G401.6 (cell line): ENCODE measurements around the gene BNC2.

ENCODE experiments used
- FAIRE-seq: peaks from 2 replicates; lab custom pipeline; 2012; peaks lifted over from hg19 to GRCh38; lab: Jason Lieb, UNC

Gene BNC2

DNA sequence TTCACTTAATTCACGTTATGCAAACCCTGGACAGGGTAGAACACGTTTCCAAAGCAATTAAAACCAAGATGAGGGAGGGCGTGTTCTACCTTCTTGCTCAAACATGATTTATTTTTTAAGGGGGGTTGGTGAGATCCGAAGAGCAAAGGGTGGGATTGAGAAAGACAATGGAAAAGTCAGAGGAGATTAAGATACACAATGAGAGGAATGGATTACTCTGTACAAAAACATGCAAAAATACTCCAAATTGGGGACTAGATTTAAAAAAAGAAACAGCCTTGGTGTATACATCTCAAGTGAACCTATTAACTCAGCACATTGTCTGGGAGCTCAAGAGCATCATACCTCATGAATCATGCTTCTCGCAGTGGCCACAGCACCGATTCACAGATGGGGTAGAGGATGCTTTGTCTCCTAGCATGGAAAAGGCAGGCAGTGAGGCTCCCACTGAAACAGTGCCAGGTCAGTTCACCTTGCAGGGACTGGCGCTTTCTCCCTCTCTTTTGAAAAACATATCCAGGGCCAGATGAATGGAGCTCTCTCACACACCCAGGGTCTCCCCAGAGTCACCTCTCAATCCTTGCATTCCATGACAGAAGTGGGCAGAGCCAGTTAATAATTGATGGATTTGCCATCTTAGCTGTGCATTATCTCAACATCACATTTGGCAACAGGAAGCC is 459.7 kb downstream of the BNC2 start:
- no peak for FAIRE-seq

DNA sequence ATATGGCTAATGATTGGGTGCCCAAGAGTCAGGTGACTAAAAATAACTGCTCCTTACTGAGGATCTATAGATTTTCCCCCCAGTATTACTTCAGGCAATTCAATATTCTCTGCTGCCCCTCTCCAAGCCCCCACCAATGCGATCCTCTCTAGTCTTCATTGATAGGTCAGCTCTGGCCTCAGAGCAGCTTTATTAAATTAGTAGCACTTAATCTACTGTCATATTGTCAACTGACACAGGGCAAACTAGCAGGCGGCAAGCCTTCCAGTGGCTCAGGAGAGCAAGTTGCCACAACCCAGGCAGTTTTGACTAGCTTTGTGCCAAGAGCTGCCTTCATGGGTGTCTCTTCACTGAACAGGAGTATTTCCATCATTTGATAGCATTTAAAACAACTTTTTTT is 462.9 kb downstream of the BNC2 start:
- FAIRE-seq: no peak

DNA sequence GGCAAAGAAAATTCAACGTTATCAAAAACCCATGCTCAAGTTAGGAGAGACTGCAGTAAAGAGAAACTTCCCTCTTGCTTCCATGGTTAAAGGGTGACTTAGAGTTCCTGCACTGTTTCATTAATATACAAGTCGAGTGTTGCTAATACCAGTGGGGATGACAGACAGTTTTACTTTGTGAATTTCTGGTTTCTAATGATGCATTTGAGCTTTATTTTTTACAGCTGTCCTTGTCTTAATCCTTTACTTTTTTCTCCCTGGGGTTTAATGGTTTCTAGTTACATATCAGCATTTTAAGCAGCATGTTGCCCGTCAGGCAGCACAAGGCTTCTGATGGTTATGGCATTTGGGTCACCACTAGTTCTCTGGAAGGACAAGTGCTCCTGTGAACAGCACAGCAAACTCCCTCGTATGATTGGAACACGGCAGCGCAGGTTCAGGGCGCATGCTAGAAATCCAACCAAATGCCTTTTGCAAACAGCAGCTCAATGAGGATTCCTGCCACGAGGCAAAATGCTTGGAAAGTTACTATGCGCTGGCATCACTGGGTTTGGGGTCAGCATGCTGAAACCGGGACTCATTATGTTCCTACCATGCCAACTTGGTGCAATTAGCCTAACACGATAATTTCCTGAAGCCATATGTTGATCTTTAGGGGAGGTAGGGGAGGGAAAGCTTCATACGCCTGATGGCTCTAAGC is 463.8 kb downstream of the BNC2 start:
- no peak for FAIRE-seq

DNA sequence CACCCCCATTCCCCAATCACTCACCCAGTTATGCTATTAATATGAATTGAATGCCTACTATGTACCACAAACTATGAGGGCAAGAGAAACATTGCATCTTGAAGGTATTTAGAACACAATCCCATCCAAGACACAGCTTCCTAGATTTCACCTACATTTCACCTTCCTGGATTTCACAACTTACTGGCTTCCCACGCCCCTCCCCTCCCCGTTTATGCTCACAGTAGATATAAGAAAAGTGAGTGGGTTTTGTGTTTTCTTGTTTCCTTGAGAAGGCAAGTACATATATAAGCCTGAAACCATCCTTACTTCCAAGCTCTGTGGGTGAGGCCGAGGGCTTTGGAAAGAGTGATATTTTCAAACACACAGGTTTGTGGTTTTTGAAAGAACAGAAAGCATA is 465.0 kb downstream of the BNC2 start:
- FAIRE-seq: no peak

DNA sequence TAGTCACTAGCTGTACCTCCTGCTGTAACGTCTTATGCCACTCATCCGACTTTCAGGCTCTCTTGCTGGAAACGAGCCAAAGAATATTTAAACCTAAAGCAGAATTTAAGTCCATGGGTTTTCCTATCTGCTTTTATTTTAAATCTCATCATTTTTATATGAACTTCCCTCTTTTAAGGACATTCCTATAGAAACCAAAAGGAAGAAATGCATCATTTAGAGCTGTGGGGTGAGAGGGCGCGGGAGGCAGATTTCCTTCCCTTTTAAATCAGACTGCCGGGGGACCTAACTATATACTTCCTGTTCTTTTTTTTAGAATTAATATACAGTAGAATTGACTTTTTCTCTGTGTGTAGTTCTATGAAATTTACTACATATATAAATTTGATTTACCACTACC is 468.8 kb downstream of the BNC2 start:
- FAIRE-seq: no peak

DNA sequence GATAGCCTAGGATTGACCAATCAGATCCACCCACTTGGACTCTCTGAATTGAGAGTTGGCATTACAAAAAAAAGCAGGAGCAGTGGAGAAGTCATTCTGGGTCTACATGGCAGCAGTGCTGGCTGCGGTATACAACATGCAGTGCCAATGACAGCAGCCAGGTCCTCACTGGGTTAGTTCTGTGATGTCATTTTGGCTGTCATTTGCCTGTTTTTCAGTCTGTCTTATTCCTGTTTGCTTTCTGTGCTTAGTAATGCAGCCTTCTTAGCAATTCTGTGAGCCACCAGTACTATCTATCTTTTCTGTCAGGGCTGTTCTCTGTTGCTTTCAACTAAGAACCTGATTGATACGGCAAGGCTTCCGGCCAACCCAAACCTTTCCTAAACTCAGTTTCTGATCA is 471.8 kb downstream of the BNC2 start:
- no peak for FAIRE-seq

DNA sequence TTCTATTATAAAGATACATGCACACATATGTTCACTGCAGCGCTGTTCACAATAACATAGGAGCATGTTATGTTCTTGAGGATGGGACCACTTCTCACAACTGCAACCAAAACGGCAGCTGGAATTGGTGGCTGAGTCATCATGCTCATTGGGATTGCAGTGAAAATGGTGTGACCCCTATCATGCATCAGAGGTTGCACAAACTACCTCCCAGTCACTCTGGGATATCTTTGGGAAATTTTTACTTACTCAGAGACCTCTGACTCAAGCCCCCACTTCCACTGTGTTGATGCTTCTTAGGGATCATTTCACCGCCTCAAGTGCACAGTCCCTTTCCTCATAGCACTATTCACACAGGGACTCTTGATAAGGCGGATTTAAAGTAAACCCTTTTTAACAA is 474.1 kb downstream of the BNC2 start:
- FAIRE-seq: no peak

DNA sequence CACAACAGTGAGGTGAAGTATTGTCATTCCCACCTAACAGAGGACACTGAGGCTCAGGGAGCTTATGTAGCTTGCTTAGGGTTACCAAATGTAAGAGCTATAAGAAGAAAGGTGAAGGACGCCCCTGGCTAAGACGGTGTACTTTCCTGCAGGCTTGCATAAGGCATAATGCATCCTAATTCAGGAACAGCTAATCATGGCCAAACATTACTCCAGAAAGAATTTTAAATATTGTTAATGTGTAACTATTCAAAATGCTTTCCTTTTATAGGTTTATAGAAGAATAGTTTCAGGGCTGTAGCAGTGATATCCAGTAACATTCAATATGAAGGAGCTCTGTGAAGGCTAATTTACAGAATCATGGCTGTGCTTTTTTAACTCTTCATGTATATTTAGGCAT is 479.1 kb downstream of the BNC2 start:
- FAIRE-seq: no peak

DNA sequence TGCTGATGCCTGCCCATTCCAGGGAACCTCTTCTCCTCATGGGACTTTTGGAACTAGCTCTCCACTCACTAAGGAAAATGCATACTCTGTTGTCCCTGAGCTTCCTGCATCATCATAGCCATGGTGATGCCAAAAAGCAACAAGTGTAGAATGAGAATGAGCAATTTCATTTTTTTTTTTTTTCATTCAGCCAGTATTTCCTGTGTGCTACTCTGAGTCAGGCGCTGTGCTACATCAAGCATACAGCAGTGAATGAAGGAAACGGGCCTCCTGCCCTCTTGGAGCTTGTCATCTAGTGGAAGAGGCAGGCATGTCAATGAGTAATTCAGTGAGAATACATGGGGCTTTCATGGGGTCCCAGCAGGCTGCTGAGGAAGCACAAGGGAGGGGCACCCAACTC is 483.1 kb downstream of the BNC2 start:
- FAIRE-seq: no peak

DNA sequence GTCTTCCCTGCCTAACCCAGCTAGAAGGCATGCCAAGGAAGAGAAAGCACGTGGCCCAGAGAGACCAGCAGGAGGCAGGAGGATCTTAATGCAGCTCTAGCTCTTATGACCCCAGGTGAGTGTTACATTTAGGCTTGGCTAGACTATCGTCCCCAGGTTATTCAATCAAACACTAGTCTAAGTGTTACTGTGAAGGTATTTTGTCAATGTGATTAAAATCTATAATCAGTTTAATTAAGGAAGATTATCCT is 483.7 kb downstream of the BNC2 start:
- no peak for FAIRE-seq

DNA sequence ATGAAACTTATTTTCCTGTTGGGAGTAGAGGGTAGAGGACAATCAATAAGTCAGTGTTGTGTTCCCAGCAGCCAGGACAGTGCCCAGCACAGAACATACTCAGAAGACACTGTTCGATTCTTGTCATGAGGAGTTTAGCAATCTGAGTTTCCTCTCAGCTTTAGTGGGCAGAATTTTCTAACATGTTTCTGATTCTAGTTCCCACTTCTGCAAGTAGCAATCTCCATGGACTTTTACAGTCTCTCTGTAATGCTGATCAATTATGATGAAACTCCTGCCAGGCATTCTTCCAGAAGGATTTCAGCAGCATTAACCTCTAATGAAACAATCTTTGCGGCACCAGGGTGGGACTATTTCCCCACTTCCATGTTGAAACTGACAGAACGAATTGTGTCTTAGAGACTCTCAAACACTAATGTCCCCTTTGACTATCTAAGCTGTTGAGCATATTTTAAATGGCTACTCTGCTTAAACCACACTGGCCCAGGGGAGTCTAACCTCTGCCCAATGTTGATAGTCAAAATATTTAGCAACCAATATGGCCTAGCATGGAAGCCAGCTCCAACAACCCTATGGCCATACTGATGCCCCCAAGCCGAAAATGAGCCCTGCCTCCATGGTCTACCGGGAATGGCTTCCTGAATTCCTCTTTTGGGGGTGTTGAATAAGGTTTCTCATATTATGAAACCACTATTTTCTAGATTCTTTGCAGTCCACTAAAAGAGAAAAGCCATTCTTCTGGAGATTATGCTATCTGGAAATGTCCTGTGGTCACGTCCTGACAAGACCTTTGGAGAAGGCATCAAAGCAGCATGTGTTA is 484.3 kb downstream of the BNC2 start:
- no peak for FAIRE-seq

DNA sequence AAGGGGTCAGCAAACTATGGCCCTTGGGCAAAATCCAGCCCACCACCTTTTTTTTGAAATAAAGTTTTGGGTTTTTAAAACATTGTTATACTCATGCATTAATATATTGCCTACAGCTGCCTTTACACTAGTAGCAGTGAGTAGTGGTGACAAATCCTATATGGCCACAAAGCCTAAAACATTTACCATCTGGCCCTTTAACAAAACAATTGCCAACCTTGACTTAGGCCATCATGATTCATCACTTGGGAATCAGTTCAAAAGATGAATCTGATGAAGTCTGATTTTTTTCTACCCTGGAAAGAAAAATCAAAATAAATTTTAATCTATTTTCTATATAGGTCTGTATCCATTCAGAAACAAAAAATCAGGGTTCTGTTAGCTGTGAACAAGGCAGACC is 484.9 kb downstream of the BNC2 start:
- no peak for FAIRE-seq

DNA sequence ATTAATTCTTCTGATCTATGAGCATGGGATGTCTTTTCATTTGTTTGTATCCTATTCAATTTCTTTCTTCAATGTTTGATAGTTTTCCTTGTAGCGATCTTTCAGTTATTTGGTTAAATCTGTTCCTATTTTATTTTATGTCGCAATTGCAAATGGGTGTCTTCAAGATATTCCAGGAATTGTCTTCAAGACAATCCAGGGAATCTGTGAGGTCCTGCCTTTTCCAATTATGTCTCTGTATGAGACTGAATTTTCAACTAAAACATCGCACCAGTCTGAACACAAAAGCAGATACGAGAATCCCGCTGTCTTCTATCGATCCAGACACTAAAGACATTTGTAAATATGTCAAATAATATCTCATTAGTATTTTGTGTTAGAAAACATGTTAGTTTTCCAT is 485.5 kb downstream of the BNC2 start:
- no peak for FAIRE-seq

DNA sequence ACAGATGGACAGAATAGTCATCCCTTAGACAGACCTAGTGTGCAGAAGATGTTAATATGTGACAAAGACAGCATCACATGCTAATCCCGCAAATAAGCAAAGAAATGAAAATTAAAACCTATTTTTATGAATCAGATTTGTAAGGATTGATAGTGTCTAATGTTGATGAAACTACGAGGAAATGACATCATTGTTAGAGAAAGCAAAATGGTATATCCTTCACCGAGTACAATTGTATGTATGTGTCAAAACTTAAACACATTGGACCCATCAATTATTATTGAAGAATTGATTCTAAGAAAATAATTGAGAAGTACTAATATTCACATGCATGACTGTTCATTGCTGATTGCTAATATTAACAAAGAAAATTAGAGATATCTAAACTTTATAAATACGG is 493.2 kb downstream of the BNC2 start:
- FAIRE-seq: no peak

DNA sequence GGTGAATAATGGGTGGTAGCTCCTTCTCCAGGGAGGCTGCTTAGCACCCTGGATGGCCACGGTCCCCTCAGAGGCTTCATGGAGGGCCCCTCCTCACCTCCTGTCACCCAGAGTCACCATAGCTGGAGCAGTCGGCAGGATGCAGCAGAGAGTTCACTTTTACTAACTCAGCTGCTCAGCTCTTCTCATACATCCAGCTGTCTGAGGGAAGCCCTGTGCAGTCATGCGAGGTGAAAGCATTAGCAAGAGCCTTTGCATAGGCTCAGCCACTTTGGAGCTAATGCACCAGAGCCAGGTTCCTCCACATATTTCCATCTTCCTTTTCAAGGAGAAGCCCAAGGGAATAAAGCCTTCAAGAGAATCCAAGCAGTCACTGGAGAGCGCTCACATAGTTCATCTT is 499.2 kb downstream of the BNC2 start:
- no peak for FAIRE-seq

DNA sequence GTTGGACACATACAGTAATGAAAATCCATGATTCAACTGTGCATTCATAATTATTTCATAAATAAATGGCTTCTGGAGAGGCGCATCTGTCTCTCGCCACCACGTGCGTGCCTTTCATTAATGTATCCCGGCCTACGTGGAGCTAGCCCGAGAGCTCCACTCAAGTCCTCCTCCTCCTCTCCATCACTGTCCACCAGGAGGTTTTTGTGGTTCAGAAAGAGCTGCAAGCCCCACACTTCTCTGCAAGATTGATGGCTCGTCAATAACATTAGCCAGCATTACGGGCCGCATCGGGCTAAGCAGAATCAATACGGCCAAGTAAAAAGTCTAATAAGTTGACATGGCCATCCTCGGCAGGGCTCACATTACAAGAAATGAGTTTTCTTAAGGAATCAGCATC is 499.8 kb downstream of the BNC2 start:
- no peak for FAIRE-seq

DNA sequence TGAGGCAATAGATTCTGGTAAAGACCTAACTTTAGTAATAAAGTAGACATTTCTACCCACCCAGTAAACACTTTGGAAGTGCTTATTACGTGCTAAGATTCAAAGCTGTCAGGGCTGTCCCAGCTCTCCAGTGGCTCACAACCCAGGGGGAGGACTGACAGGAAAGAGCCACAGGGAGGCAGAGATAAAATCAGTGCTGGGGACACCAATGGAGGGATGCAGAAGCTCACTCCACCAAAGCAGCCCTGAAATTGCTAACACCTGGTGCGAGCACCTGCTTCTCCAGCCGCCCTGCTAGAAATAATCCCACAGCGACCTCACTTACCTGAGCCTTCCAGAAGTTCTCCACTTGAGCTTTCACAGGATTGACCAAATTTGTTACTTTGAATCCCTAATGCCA is 501.0 kb downstream of the BNC2 start:
- FAIRE-seq: no peak

DNA sequence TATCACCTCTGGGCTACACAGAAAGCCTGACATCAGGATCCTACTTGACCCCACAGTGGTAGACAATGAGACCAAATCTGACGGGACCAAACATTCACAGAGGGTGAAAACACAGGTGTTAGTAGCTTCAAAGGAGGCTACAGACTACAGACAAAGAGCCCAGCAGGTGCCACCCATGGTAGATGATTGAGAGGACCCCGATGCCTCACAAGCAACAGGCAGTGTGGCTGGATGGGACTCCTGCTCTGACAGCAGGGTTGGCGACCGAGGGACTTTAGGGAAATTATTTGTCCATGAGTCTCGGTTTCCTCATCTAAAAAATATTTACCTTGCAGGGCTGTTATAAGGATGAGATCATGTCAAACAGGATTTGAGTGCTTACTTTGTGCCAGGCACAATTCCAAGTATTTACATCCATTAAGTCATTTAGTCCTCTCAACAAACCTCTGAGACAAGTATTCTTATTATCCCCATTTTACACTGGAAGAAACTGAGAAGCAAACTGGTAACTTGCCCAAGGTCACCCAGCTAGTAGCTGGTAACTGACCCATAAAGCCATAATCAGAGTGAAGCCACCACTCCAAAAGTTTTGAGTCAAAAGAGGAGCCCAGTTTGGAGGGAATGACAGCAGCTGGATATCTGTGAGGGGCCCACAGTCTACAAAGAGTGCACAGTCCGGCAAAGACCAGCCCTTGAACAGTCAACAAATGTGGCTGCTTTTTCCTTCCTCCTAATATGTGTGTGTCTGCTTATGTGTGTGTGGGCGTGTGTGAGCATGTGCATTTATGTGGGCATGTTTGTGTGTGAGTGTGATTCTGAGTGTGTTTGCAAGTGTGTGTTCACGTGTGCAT is 502.0 kb downstream of the BNC2 start:
- FAIRE-seq: no peak

DNA sequence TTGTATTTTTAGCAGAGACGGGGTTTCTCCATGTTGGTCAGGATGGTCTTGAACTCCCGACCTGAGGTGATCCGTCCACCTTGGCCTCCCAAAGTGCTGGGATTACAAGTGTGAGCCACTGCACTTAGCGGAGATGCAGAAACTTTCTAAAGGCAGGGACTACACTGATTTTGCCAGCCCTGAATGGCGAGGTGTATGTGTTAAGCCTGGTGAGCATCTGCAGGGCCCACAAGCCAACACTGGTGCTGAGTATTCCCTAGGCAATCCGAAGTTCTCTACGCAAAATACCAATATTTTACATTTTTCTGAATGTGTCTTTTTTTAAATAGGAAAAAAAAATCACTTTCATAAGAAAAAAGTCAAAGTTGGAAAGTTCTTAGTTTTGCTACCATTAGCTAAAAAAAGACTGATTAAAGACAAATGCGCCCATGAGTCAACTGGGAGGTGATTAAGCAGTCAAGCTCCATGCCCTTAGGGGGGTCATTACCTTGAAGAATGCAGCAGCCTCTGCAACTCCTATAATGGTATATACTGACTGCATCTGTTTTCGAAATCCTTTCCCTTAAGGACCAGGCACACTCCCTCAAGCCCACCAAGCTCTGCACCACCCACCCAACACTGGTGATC is 502.8 kb downstream of the BNC2 start:
- FAIRE-seq: no peak

DNA sequence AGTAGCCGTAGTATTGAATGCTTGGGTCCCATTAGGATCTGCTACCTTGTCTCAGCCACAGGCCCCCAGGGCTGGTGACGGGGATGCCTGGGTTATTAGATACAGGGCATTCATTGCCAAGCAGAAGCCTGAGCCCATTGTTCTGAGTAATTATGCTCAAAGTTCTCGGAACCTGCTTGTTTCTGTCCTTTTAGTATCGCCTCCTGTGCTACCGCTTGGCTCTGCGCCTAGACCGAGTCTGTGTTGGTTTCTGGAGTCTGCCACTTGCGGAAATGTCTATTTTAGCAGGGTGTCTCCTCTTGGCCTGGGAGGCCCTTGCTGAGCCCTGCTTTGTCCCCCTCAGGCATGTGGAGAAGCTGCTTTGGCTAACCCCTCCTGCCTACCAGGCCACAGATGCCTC is 506.1 kb downstream of the BNC2 start:
- no peak for FAIRE-seq

DNA sequence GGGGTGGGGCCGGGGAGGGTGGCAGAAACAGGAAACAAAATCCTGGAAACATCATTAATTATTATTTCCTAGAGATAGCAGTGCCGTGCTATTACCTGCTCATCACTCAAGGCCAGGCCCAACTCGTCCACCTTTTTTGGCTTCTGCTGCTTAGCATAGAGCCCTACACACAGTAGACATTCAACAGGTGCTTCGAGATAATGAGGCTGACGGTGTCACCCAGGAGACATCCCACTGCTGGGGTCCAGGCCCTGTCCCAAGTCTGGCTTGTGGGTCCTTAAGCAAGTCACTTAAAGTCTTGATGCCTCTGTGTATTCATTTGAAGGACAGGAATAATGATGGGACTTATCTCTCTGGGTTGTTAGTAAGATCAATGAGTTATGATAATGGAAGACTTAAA is 506.6 kb downstream of the BNC2 start:
- FAIRE-seq: no peak

DNA sequence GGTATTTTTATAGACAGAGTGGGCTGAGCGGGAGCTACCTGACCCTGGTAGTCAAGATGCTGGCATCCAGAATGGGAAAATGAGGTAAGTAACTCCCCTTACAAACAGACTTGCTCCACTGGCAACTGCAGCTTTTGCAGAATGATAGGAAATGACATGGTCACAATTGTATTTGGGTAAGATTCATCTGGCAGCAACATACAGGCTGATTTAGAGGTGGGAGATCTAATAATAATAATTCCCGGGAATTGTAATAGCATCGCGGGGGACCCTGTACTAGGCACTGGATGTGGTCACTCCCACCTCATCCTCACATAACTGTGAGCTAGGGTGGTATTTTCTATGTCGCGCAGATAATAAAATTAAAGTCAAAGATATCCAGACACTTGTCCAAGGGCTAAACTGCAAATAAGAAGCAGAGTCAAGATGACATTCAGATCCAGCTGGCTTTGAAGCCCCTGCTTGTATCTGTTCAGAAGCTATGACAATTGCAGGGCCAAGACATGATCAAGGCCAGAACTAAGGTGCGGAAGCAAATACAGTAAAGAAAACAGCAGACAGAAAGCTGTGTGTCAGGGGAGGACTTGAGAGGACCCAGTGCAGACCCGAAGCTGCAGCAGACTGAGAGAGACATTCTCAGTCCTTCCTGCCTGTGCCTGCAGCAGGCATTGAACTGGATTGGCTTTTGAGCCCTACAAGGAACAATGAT is 507.2 kb downstream of the BNC2 start:
- FAIRE-seq: no peak
